NCI-H2227 (cell line): ENCODE data around the gene VPS13D.

Experiments used
- DNase-seq: peaks from one replicate; lab custom pipeline; 2025; ENCODE audit not compliant: unreplicated experiment; lab: John Stamatoyannopoulos, UW

Gene VPS13D

GRCh38 chr1:12229835-12230548 lies at the start of gene VPS13D:
VPS13D (plus strand) TSS chr1:12230030; CDS start chr1:12234267, 4,237 bp downstream.
- peak; percentile 92 for DNase-seq

GRCh38 chr1:12180315-12180714 lies 49.5 kb upstream of the VPS13D start:
- DNase-seq = no peak

GRCh38 chr1:12180903-12181302 lies 48.9 kb upstream of the VPS13D start:
- no peak for DNase-seq

GRCh38 chr1:12181568-12181967 lies 48.3 kb upstream of the VPS13D start:
- no peak for DNase-seq

- no peak for DNase-seq
Observed at GRCh38 chr1:12182410-12182984, 47.3 kb upstream of the VPS13D start.

GRCh38 chr1:12183095-12183794 lies 46.6 kb upstream of the VPS13D start:
- no peak for DNase-seq

GRCh38 chr1:12184008-12184681 lies 45.7 kb upstream of the VPS13D start:
- peak; percentile 31 for DNase-seq

- DNase-seq = no peak
Observed at GRCh38 chr1:12185036-12185917, 44.6 kb upstream of the VPS13D start.

GRCh38 chr1:12185918-12186678 lies 43.7 kb upstream of the VPS13D start:
- no peak for DNase-seq

- no peak for DNase-seq
Observed at GRCh38 chr1:12186679-12186985, 43.2 kb upstream of the VPS13D start.

GRCh38 chr1:12188115-12188514 lies 41.7 kb upstream of the VPS13D start:
- no peak for DNase-seq

- DNase-seq = no peak
Observed at GRCh38 chr1:12188657-12189327, 41.0 kb upstream of the VPS13D start.

GRCh38 chr1:12189328-12189682 lies 40.5 kb upstream of the VPS13D start:
- DNase-seq = no peak

- peak; percentile 74 for DNase-seq
Observed at GRCh38 chr1:12191242-12192032, 38.4 kb upstream of the VPS13D start.

- DNase-seq = no peak
Observed at GRCh38 chr1:12194666-12195216, 35.1 kb upstream of the VPS13D start.

- DNase-seq = no peak
Observed at GRCh38 chr1:12195416-12195815, 34.4 kb upstream of the VPS13D start.

- DNase-seq = peak; percentile 64
Observed at GRCh38 chr1:12196641-12197482, 33.0 kb upstream of the VPS13D start.

- DNase-seq = no peak
Observed at GRCh38 chr1:12197483-12197880, 32.3 kb upstream of the VPS13D start.
